ENCODE results near the gene COL20A1.

The COL20A1 gene

GRCh38 chr20:63371291-63371865 lies 78.4 kb downstream of the COL20A1 start:
- H3K4me3 ChIP-seq (ENCODE audit: low read depth, low read length): no peak overlapping the region
- no peak for DNase-seq (ENCODE audit: low read depth)
- no peak for TF ChIP-seq CTCF (IDR thresholded peaks at IDR 0.05; ENCODE audit: low read depth, low read length, missing control alignments)

GRCh38 chr20:63372971-63373885 lies 80.2 kb downstream of the COL20A1 start:
- no peak overlapping the region for H3K4me3 ChIP-seq (ENCODE audit: low read depth, low read length)
- no peak for DNase-seq (ENCODE audit: low read depth)
- no peak for TF ChIP-seq CTCF (IDR thresholded peaks at IDR 0.05; ENCODE audit: low read depth, low read length, missing control alignments)

GRCh38 chr20:63373996-63374395 lies 81.0 kb downstream of the COL20A1 start:
- no peak for DNase-seq (ENCODE audit: low read depth)
- TF ChIP-seq CTCF (IDR thresholded peaks at IDR 0.05; ENCODE audit: low read depth, low read length, missing control alignments): no peak
- no peak overlapping the region for H3K4me3 ChIP-seq (ENCODE audit: low read depth, low read length)

- no peak overlapping the region for H3K4me3 ChIP-seq (ENCODE audit: low read depth, low read length)
- TF ChIP-seq CTCF (IDR thresholded peaks at IDR 0.05; ENCODE audit: low read depth, low read length, missing control alignments): no peak
- no peak for DNase-seq (ENCODE audit: low read depth)
Observed at GRCh38 chr20:63374504-63374903, 81.5 kb downstream of the COL20A1 start.

GRCh38 chr20:63375438-63375837 lies 82.5 kb downstream of the COL20A1 start:
- no peak for DNase-seq (ENCODE audit: low read depth)
- TF ChIP-seq CTCF (IDR thresholded peaks at IDR 0.05; ENCODE audit: low read depth, low read length, missing control alignments): no peak
- H3K4me3 ChIP-seq (ENCODE audit: low read depth, low read length): no peak overlapping the region

GRCh38 chr20:63376283-63377250 lies 83.6 kb downstream of the COL20A1 start:
- TF ChIP-seq CTCF (IDR thresholded peaks at IDR 0.05; ENCODE audit: low read depth, low read length, missing control alignments): no peak
- no peak for DNase-seq (ENCODE audit: low read depth)
- H3K4me3 ChIP-seq (ENCODE audit: low read depth, low read length): no peak overlapping the region
